Esophagus squamous epithelium (tissue), 5 donors: ENCODE measurements around the gene TMEM108. TPM values are rescaled to one million over a fixed set of nuclear protein-coding genes. Genes with fewer than 3 reads are reported as not detected.

ENCODE experiments used
- DNase-seq: peaks from one replicate; lab custom pipeline; 2025; lab: John Stamatoyannopoulos, UW
- H3K27ac ChIP-seq, 4 donors: fragments of 200-600 bp; sonication (generic); one replicate each; pipeline ENCODE4 v1.5.1; 2016 to 2019; ENCODE audit warnings: mild to moderate bottlenecking in 1 of 4
- H3K27me3 ChIP-seq, 4 donors: fragments of 200-600 bp; sonication (generic); 1 replicate in 3 of 4; 2 replicates in 1 of 4; pipeline versions ENCODE4 v1.5.1 to v1.6.0; 2017 to 2021; ENCODE audit warnings: antibody characterized with exemption in 1 of 4
- H3K36me3 ChIP-seq, 3 donors: fragments of 200-600 bp; sonication (generic); one replicate each; pipeline ENCODE4 v1.5.1; 2016 to 2019
- H3K4me1 ChIP-seq, 3 donors: fragments of 200-600 bp; sonication (generic); one replicate each; pipeline ENCODE4 v1.5.1; 2017 to 2019
- H3K4me3 ChIP-seq, 4 donors: fragments of 200-600 bp; sonication (generic); 1 replicate in 3 of 4; 2 replicates in 1 of 4; pipeline ENCODE4 v1.5.1; 2016 to 2019; ENCODE audit warnings: mild to moderate bottlenecking in 2 of 4, moderate library complexity in 1 of 4
- H3K9me3 ChIP-seq, 3 donors: fragments of 200-600 bp; sonication (generic); one replicate each; pipeline ENCODE4 v1.5.1; 2016 to 2019
- POLR2A ChIP-seq, 4 donors: fragments of 450-650 bp; IDR thresholded peaks; one replicate each; pipeline ENCODE4 v1.6.1; 2017; ENCODE audit warnings: antibody characterized with exemption in 4 of 4, mild to moderate bottlenecking in 4 of 4, moderate library complexity in 3 of 4
- WGBS, 2 donors: methylation state at CpG; one replicate each; pipeline ENCODE4 v1.1.5; 2018; 5-methylcytosine and 5-hydroxymethylcytosine counted together
- intact Hi-C: fragments of 100-400 bp; cut with DNase I; formaldehyde crosslinking; loops from one replicate; pipeline ENCODE4 v1.15.0; 2022
- total RNA-seq, 4 donors: library from RNA; depleted of rRNA; stranded (reverse); fragments of >200 nt; gene quantifications; one replicate each; pipeline ENCODE4 v1.1.0, GENCODE V29; 2016
- TF ChIP-seq, protein P1 (sequence below), 6 experiments: fragments of 450-650 bp in 4 of 6; fragments of 200-600 bp in 2 of 6; sonication (generic) in 2 of 6; IDR thresholded peaks; one replicate each; pipeline ENCODE4 v1.5.1; 2016 to 2019; ENCODE audit warnings: antibody characterized with exemption in 6 of 6, mild to moderate bottlenecking in 4 of 6, moderate library complexity in 4 of 6
- donor health status: DM: yes; HTN: yes; CAD: no.

The TMEM108 gene
- total RNA-seq, 4 donors from 2014 or later = 0.12 to 3.4 (median 0.24) TPM

DNA sequence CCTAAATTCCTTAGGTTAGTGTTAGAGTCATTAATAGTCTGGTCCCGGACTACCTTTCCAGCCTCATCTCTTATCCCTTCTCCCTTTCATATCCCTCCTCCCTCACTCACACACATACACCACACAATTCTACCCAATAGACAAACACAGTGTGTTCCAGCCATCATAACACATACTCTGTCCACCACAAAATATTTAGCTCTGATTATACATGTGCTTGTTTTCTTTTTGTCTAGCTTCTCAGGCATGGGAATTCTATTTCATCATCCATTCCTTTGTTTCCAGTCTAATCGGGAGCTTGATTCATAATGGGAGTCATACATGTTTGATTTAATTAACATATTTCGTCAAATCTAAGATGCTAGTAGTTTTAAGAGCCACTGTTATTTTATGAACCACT lies 199.8 kb downstream of the TMEM108 start:
- intact Hi-C loops = no loop called here
- no peaks in the 10 kb centered on the region for H3K9me3 ChIP-seq
- no peak overlapping the region for H3K4me3 ChIP-seq
- 69 to 75% methylated on average over 3 of the region's 3 CpGs for WGBS, 2 donors
- H3K36me3 ChIP-seq = no peaks in the 10 kb centered on the region
- no peaks in the 10 kb centered on the region for H3K4me1 ChIP-seq
- H3K27ac ChIP-seq = no peak overlapping the region
- peaks cover 0 to 12% (median 0%) of the 10 kb centered on the region in 4 donors for H3K27me3 ChIP-seq
- DNase-seq = no peak
- TF ChIP-seq, protein P1, sequence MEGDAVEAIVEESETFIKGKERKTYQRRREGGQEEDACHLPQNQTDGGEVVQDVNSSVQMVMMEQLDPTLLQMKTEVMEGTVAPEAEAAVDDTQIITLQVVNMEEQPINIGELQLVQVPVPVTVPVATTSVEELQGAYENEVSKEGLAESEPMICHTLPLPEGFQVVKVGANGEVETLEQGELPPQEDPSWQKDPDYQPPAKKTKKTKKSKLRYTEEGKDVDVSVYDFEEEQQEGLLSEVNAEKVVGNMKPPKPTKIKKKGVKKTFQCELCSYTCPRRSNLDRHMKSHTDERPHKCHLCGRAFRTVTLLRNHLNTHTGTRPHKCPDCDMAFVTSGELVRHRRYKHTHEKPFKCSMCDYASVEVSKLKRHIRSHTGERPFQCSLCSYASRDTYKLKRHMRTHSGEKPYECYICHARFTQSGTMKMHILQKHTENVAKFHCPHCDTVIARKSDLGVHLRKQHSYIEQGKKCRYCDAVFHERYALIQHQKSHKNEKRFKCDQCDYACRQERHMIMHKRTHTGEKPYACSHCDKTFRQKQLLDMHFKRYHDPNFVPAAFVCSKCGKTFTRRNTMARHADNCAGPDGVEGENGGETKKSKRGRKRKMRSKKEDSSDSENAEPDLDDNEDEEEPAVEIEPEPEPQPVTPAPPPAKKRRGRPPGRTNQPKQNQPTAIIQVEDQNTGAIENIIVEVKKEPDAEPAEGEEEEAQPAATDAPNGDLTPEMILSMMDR (IDR thresholded peaks at IDR 0.05) = no peak
- TF ChIP-seq POLR2A (IDR thresholded peaks at IDR 0.05) = no peak

DNA sequence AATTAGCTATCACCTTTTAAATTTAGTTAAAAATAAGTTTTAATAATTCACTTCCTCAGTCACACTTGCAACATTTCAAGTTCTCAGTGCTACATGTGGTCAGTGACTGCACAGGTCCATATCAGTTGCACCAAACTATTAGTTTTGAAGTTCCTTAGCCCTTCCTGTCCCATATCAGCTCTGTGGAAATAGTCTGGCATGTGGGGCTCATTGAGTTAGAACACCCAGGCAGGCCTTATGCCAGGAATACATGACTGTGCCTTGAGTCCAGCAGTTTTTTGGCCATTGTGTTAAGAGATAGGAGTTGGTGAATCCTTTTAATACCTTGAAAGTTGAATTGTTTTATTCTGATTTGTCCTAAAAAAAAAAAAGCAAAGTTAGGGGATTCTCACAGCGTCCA lies 207.9 kb downstream of the TMEM108 start:
- Histone ChIP-seq H3K36me3 (no peaks in the 10 kb centered on the region), H3K27me3 (peaks cover 0 to 5% (median 0%) of the 10 kb centered on the region in 4 donors), H3K4me1 (no peaks in the 10 kb centered on the region), H3K9me3 (no peaks in the 10 kb centered on the region), H3K27ac (no peak overlapping the region), H3K4me3 (no peak overlapping the region)
- intact Hi-C loops = no loop called here
- no peak for DNase-seq
- TF ChIP-seq POLR2A (IDR thresholded peaks at IDR 0.05) = no peak
- TF ChIP-seq, protein P1 (IDR thresholded peaks at IDR 0.05) = no peak
- 86 to 100% methylated on average over 1 of the region's 1 CpG for WGBS, 2 donors

DNA sequence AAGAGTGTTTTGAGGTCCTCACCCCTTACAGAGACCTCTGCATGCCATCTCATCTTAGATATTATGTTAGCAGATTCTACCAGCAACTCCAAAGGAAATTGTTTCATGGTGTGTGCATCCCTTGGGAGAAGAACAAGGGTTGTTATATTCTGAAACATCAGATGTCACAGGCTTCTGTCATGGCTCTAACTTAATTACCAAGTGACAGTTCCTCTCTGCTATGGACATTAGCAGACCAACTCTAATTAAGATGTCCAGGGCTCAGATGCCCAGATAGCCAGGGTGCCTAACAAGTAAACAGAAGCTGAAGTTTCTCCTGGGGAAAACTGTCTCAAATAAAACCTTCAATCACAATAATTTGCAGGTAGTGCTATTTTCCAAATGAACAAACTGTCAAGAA lies 208.6 kb downstream of the TMEM108 start:
- Histone ChIP-seq H3K4me3 (no peak overlapping the region), H3K27me3 (peaks cover 0 to 5% (median 0%) of the 10 kb centered on the region in 4 donors), H3K36me3 (no peaks in the 10 kb centered on the region), H3K9me3 (no peaks in the 10 kb centered on the region), H3K4me1 (no peaks in the 10 kb centered on the region), H3K27ac (no peak overlapping the region)
- TF ChIP-seq, protein P1 (IDR thresholded peaks at IDR 0.05) = no peak
- no peak for TF ChIP-seq POLR2A (IDR thresholded peaks at IDR 0.05)
- intact Hi-C loops = no loop called here
- DNase-seq = no peak

DNA sequence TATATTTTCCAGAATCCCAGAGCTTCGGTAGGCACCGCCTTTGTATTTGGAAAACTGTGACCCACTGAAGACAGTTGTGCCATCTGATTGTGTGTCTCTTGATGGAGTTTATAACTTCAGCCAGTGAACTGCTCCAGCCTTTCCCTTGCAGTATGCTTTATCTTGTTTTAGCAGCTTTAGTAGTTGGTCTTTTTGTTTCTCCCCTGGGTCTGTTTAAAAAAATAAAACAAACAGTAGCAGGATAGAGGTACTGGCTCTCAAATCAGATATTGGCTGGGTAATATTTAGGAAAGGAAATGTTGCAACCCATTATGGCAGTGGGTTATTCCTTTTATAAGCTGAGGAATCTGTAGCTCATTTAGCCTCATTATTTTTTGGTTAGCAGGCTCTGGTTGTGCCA lies 210.2 kb downstream of the TMEM108 start:
- Histone ChIP-seq H3K4me1 (no peaks in the 10 kb centered on the region), H3K27ac (no peak overlapping the region), H3K36me3 (no peaks in the 10 kb centered on the region), H3K9me3 (no peaks in the 10 kb centered on the region), H3K4me3 (no peak overlapping the region), H3K27me3 (no peaks in the 10 kb centered on the region)
- WGBS, 2 donors = 67 to 86% methylated on average over 2 of the region's 2 CpGs
- intact Hi-C loops = no loop called here
- DNase-seq = no peak
- TF ChIP-seq, protein P1 (IDR thresholded peaks at IDR 0.05) = no peak
- no peak for TF ChIP-seq POLR2A (IDR thresholded peaks at IDR 0.05)

DNA sequence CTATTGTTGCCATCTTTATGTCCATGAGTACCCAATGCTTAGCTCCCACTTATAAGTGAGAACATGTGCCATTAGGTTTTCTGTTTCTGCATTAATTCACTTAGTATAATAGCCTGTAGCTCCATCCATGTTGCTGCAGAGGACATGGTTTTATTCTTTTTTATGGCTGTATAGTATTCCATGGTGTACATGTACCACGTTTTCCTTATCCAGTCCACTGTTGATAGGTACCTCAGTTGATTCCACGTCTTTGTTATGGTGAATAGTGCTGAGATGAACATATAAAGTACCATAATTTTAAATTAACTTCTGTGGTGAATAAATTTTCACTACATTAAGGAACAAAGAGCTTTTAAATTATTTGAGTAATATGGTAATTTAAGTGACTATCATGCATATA lies 211.3 kb downstream of the TMEM108 start:
- TF ChIP-seq, protein P1 (IDR thresholded peaks at IDR 0.05) = no peak
- no peak for TF ChIP-seq POLR2A (IDR thresholded peaks at IDR 0.05)
- WGBS, 2 donors = 48 to 49% methylated on average over 2 of the region's 2 CpGs
- no peaks in the 10 kb centered on the region for H3K36me3 ChIP-seq
- H3K4me3 ChIP-seq = no peak overlapping the region
- intact Hi-C loops = no loop called here
- no peak for DNase-seq
- no peak overlapping the region for H3K27ac ChIP-seq
- no peaks in the 10 kb centered on the region for H3K9me3 ChIP-seq
- no peaks in the 10 kb centered on the region for H3K4me1 ChIP-seq
- H3K27me3 ChIP-seq = no peaks in the 10 kb centered on the region
